SK-N-SH (cell line): Measurements from ENCODE around the gene DNAJB7. TPM values are rescaled to one million over a fixed set of nuclear protein-coding genes. Genes with fewer than 3 reads are reported as not detected.

Experiments used
- CTCF ChIA-PET: fragments of 300-600, 350-600 bp; formaldehyde crosslinking; extraction: SDS; loops from one replicate; lab custom pipeline; 2021; lab: Yijun Ruan, JAX
- POLR2A ChIA-PET: fragments of 350-600 bp; sonication (Branson Sonifier 250); formaldehyde crosslinking; extraction: SDS; loops from one replicate; lab custom pipeline; 2020; ENCODE audit warnings: antibody characterized with exemption, inconsistent platforms; lab: Yijun Ruan, JAX
- DNase-seq: peaks from one replicate; pipeline ENCODE4 v3.0.0; 2012
- H2AFZ ChIP-seq: fragments of 200-600 bp; sonication (generic); 2 replicates; pipeline ENCODE4 v1.8.1; 2016; ENCODE audit warnings: antibody characterized with exemption, mild to moderate bottlenecking, low read depth
- H3F3A ChIP-seq: fragments of 200-600 bp; sonication (generic); replicated peaks from 2 replicates; pipeline ENCODE3; 2016; ENCODE audit warnings: antibody characterized with exemption, mild to moderate bottlenecking; ENCODE audit not compliant: insufficient read depth
- H3K27ac ChIP-seq, 2 experiments: fragments of 200-500 bp in 1 of 2; fragments of 200-600 bp in 1 of 2; sonication (Bioruptor generic) in 1 of 2; sonication (generic), shearing (Covaris generic) in 1 of 2; 2 replicates each; pipeline versions ENCODE4 v1.5.1 to v1.6.1; 2014 to 2016; ENCODE audit warnings: low read depth in 2 of 2, inconsistent platforms in 1 of 2, low read length in 1 of 2, mild to moderate bottlenecking in 1 of 2, mixed read lengths in 1 of 2
- H3K27me3 ChIP-seq: fragments of 200-600 bp; sonication (generic), shearing (Covaris generic); 2 replicates; pipeline ENCODE4 v1.6.1; 2016; ENCODE audit warnings: mixed run types; ENCODE audit not compliant: insufficient read depth
- H3K36me3 ChIP-seq, 2 experiments: fragments of 200-500 bp in 1 of 2; fragments of 200-600 bp in 1 of 2; sonication (Bioruptor generic) in 1 of 2; sonication (generic) in 1 of 2; replicated peaks in 1 of 2; 2 replicates each; pipeline versions ENCODE3 to v1.5.1; 2014 to 2016; ENCODE audit warnings: low read length in 1 of 2, mild to moderate bottlenecking in 1 of 2; ENCODE audit not compliant: insufficient read depth in 2 of 2, control insufficient read depth in 1 of 2
- H3K4me1 ChIP-seq, 2 experiments: fragments of 200-500 bp in 1 of 2; fragments of 200-600 bp in 1 of 2; sonication (Bioruptor generic) in 1 of 2; sonication (generic), shearing (Covaris generic) in 1 of 2; 2 replicates each; pipeline versions ENCODE4 v1.5.1 to v1.6.1; 2014 to 2016; ENCODE audit warnings: low read depth in 1 of 2, low read length in 1 of 2, mixed run types in 1 of 2; ENCODE audit not compliant: insufficient read depth in 2 of 2, control insufficient read depth in 1 of 2
- H3K4me2 ChIP-seq: fragments of 200-600 bp; sonication (generic), shearing (Covaris generic); 2 replicates; pipeline ENCODE4 v1.6.1; 2017; ENCODE audit warnings: mixed run types
- H3K4me3 ChIP-seq, 2 experiments: fragments of 200-500 bp in 1 of 2; fragments of 200-600 bp in 1 of 2; sonication (Bioruptor generic) in 1 of 2; sonication (generic), shearing (Covaris generic) in 1 of 2; 2 replicates each; pipeline versions ENCODE4 v1.5.1 to v1.8.1; 2014 to 2016; ENCODE audit warnings: low read depth in 2 of 2, inconsistent platforms in 1 of 2, low read length in 1 of 2, mild to moderate bottlenecking in 1 of 2, mixed read lengths in 1 of 2, moderate library complexity in 1 of 2
- H3K79me2 ChIP-seq: fragments of 200-600 bp; sonication (generic); 2 replicates; pipeline ENCODE4 v1.8.1; 2017; ENCODE audit warnings: mild to moderate bottlenecking; ENCODE audit not compliant: insufficient read depth
- H3K9ac ChIP-seq: fragments of 200-600 bp; sonication (generic); 2 replicates; pipeline ENCODE4 v1.6.1; 2017; ENCODE audit warnings: mixed run types
- H3K9me2 ChIP-seq: fragments of 200-600 bp; sonication (generic); 2 replicates; pipeline ENCODE4 v1.6.1; 2017; ENCODE audit warnings: mixed run types
- H3K9me3 ChIP-seq: fragments of 200-600 bp; sonication (generic); 2 replicates; pipeline ENCODE4 v1.6.1; 2017; ENCODE audit warnings: mixed run types, mild to moderate bottlenecking, moderate library complexity
- H4K20me1 ChIP-seq: fragments of 200-600 bp; sonication (generic); 2 replicates; pipeline ENCODE4 v1.6.1; 2017; ENCODE audit warnings: mild to moderate bottlenecking, mixed run types; ENCODE audit not compliant: insufficient read depth
- ELF1 ChIP-seq: IDR thresholded peaks from 2 replicates; pipeline ENCODE4 v1.4.0; 2012
- FOXM1 ChIP-seq: IDR thresholded peaks from 2 replicates; pipeline ENCODE4 v1.4.0; 2012; ENCODE audit warnings: low read depth, mild to moderate bottlenecking
- IRF3 ChIP-seq: fragments of 150-350 bp; IDR thresholded peaks from 2 replicates; pipeline ENCODE4 v1.6.1; 2016; ENCODE audit warnings: mild to moderate bottlenecking, low read depth, low read length
- JUND ChIP-seq: IDR thresholded peaks from 2 replicates; pipeline ENCODE4 v1.4.0; 2012
- MEF2A ChIP-seq: IDR thresholded peaks from 2 replicates; pipeline ENCODE4 v1.4.0; 2012; ENCODE audit warnings: low read depth, borderline replicate concordance
- NRF1 ChIP-seq: IDR thresholded peaks from 2 replicates; pipeline ENCODE4 v1.6.1; 2012; ENCODE audit warnings: low read depth, mild to moderate bottlenecking, low read length
- POLR2AphosphoS5 ChIP-seq: IDR thresholded peaks from 2 replicates; pipeline ENCODE4 v1.6.1; 2012; ENCODE audit warnings: low read depth, low read length
- RAD21 ChIP-seq: IDR thresholded peaks from 2 replicates; pipeline ENCODE4 v1.6.1; 2012; ENCODE audit warnings: mild to moderate bottlenecking, low read length
- RCOR1 ChIP-seq: fragments of 150-350 bp; IDR thresholded peaks from 2 replicates; pipeline ENCODE4 v1.6.1; 2017; ENCODE audit warnings: antibody characterized with exemption, low read length
- SMC3 ChIP-seq: IDR thresholded peaks from 2 replicates; pipeline ENCODE4 v1.6.1; 2012; ENCODE audit warnings: low read depth, low read length, improper control_type of control experiment
- TCF12 ChIP-seq: IDR thresholded peaks from 2 replicates; pipeline ENCODE4 v1.4.0; 2012
- USF1 ChIP-seq: IDR thresholded peaks from 2 replicates; pipeline ENCODE4 v1.4.0; 2012; ENCODE audit warnings: low read depth, borderline replicate concordance
- USF2 ChIP-seq: fragments of 150-350 bp; IDR thresholded peaks from 2 replicates; pipeline ENCODE4 v1.6.1; 2017; ENCODE audit warnings: antibody characterized with exemption, low read length, low read depth, borderline replicate concordance
- YY1 ChIP-seq: IDR thresholded peaks from 2 replicates; pipeline ENCODE4 v1.4.0; 2012; ENCODE audit warnings: low read depth, mild to moderate bottlenecking
- ZBTB33 ChIP-seq: IDR thresholded peaks from 2 replicates; pipeline ENCODE4 v1.4.0; 2012; ENCODE audit warnings: low read depth, borderline replicate concordance
- WGBS: methylation state at CpG from one replicate; pipeline ENCODE4 v1.1.6; 2017; ENCODE audit warnings: low lambda C conversion rate; 5-methylcytosine and 5-hydroxymethylcytosine counted together
- polyA plus RNA-seq, 3 experiments: library from polyadenylated mRNA; depleted of rRNA; stranded (reverse); fragments of >200 nt; gene quantifications; 2 replicates each; pipeline ENCODE4 v1.2.3, GENCODE V29; 2012

The DNAJB7 gene
- polyA plus RNA-seq, 1 of the 3 experiments (the other 2 are of a cell fraction), result not detected

GRCh38 chr22:40862537-40862936, 624 bp upstream of the DNAJB7 start:
- H3K9me2 ChIP-seq, result no peaks in the 10 kb centered on the region
- peaks cover 0 to 13% of the 10 kb centered on the region in 2 experiments for H3K36me3 ChIP-seq
- no peak overlapping the region for H3K4me3 ChIP-seq
- H3K79me2 ChIP-seq, result peaks cover 72% of the 10 kb centered on the region
- no peak overlapping the region for H3K4me2 ChIP-seq
- TF ChIP-seq USF1, result no peak
- no peak for TF ChIP-seq IRF3
- TF ChIP-seq USF2, result no peak
- no peak for TF ChIP-seq POLR2AphosphoS5
- no peak for TF ChIP-seq JUND
- TF ChIP-seq YY1, result no peak
- TF ChIP-seq ZBTB33, result no peak
- TF ChIP-seq FOXM1, result no peak
- TF ChIP-seq RCOR1, result no peak
- no peak for TF ChIP-seq ELF1
- peaks cover 5 to 6% of the 10 kb centered on the region in 2 experiments; a peak in 2 of 4 replicates for H3K4me1 ChIP-seq
- ChIA-PET CTCF (no interaction called here), POLR2A (no interaction called here)
- 100% methylated on average over 2 of the region's 2 CpGs for WGBS
- H3K27ac ChIP-seq, result no peak overlapping the region
- no peak overlapping the region for H2AFZ ChIP-seq
- no peaks in the 10 kb centered on the region for H3K27me3 ChIP-seq
- DNase-seq, result no peak
- no peaks in the 10 kb centered on the region for H3F3A ChIP-seq
- H4K20me1 ChIP-seq, result no peaks in the 10 kb centered on the region
- no peaks in the 10 kb centered on the region for H3K9me3 ChIP-seq
- H3K9ac ChIP-seq, result no peak overlapping the region

- H4K20me1 ChIP-seq, result peaks cover 28% of the 10 kb centered on the region; the same call in 1 of the 2 replicates
- H3F3A ChIP-seq, result no peaks in the 10 kb centered on the region
- H3K27me3 ChIP-seq, result no peaks in the 10 kb centered on the region
- peaks cover 89% of the 10 kb centered on the region for H3K79me2 ChIP-seq
- H2AFZ ChIP-seq, result peak overlapping the region; percentile 66; the same call in 1 of the 2 replicates
- WGBS, result 4% methylated on average over 11 of the region's 18 CpGs
- ChIA-PET CTCF (interaction anchor here (1.8 kb wide), 1 partner anchor 65 kb away, joined by 6 read pairs; no protein-coding TSS in a partner anchor), POLR2A (interaction anchor here (0.6 to 1.2 kb wide), 2 partner anchors 9 to 42 kb away, joined by 3 read pairs; no protein-coding TSS in a partner anchor)
- no peaks in the 10 kb centered on the region for H3K9me3 ChIP-seq
- H3K4me1 ChIP-seq, result peaks cover 0 to 9% of the 10 kb centered on the region in 2 experiments; a peak in 3 of 4 replicates
- H3K9me2 ChIP-seq, result no peaks in the 10 kb centered on the region
- peak overlapping the region; percentile 71 for H3K4me2 ChIP-seq
- H3K27ac ChIP-seq, result peak overlapping the region; percentile 74 to 93
- H3K36me3 ChIP-seq, result peaks cover 0 to 13% of the 10 kb centered on the region in 2 experiments
- no peak for DNase-seq
- peak overlapping the region; percentile 76 to 77 for H3K4me3 ChIP-seq
- TF ChIP-seq ZBTB33 (no peak), SMC3 (no peak), JUND (no peak), MEF2A (no peak), TCF12 (no peak), RAD21 (no peak), NRF1 (no peak)
- TF ChIP-seq, all 33 proteins: peak for 0
- H3K9ac ChIP-seq, result peak overlapping the region; percentile 95
These were observed 4.5 kb downstream of the DNAJB7 start for GRCh38 chr22:40857309-40857855.
